GM12873 (cell line): Measurements from ENCODE around the gene TIGD6.

Experiments
- TF ChIP-seq, protein P1 (sequence below): IDR thresholded peaks from 2 replicates; pipeline ENCODE4 v1.5.1; 2012; ENCODE audit warnings: low read depth, mild to moderate bottlenecking, moderate library complexity, low read length, control low read depth; ENCODE audit not compliant: insufficient read depth; ENCODE audit errors: missing control alignments

TIGD6 gene

DNA sequence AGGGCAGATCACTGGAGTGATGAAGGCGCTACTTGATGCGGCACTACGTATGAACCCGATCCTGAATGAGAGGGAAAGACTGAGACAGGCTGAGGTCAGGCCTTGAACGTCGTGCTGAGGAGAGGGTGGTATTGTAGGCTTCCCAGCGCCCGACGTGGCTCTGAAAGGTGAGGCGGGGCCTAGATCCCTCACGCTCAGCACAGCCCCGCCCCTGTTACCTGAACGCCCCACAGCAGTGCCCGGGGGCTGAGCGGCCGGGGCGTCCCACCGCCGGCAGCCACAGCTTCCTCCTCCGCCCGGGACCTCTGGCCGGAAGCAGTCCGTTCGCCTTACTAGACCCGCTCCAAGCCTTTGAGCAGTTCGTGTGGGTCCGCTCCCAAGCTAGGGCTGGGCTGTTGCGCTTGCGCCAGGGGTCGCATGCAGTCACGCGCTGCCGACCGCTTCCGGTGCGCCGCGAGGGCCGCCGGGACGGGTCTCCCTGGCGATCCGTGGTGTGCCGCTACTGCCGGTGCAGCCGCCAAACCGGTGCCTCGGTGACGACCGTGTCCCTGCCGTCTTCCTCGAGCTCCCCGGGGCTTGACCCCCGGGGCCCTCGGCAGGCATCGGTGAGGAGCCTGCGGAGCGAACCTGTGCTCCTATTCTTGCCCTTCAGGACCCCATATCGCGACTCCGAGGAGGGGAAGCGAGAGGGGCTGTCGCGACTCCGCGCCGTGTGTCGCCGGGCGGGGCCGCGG lies at the start of gene TIGD6, which contains the start of gene HMGXB3:
Gene TIGD6, minus strand, starts transcription at position 399 of the 734 bp plus-strand sequence. CDS start 4,306 bp downstream, outside the sequence.
Gene HMGXB3, plus strand, starts transcription at position 484 of the 734 bp plus-strand sequence. CDS start 4,114 bp downstream, outside the sequence.
- TF ChIP-seq, protein P1, sequence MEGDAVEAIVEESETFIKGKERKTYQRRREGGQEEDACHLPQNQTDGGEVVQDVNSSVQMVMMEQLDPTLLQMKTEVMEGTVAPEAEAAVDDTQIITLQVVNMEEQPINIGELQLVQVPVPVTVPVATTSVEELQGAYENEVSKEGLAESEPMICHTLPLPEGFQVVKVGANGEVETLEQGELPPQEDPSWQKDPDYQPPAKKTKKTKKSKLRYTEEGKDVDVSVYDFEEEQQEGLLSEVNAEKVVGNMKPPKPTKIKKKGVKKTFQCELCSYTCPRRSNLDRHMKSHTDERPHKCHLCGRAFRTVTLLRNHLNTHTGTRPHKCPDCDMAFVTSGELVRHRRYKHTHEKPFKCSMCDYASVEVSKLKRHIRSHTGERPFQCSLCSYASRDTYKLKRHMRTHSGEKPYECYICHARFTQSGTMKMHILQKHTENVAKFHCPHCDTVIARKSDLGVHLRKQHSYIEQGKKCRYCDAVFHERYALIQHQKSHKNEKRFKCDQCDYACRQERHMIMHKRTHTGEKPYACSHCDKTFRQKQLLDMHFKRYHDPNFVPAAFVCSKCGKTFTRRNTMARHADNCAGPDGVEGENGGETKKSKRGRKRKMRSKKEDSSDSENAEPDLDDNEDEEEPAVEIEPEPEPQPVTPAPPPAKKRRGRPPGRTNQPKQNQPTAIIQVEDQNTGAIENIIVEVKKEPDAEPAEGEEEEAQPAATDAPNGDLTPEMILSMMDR = no peak

DNA sequence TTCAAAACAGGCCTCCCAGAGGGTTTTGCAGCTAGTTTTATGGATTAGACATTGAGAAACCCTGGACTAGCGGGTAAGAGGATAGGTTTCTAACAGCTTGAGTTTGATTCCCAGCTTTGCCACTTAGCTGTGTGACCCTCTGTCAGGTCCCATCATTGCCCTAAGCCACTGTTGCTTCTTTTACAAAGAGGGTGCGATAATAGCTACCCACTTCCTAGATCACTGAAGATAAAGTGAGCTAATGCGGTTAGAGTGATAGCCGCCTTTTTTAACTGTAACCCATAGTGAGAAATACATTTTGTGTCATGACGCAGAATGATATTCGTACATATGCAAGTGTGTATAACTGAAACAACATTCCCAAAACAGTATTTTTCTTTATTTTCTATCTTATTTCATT lies 45.6 kb upstream of the TIGD6 start:
- TF ChIP-seq, protein P1 = no peak

DNA sequence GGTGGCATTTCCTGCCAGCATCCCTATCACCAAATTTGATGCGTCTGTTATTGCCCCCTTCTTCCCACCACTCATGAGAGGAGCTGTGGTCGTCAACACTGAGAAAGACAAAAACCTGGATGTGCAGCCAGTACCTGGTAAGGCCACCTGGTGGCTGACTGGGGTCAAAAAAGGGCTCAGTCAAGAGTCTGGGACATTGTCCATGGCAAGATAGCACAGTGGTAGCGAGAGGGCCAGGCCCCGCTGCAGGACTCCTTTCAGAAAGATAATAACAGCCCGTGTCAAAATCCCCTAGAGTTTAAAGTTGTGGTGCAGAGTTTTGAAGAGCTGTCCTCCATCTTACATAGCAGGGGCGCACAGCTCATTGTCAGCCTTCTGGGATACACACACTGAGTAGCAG lies 45.1 kb upstream of the TIGD6 start:
- TF ChIP-seq, protein P1 = peak; percentile 35

DNA sequence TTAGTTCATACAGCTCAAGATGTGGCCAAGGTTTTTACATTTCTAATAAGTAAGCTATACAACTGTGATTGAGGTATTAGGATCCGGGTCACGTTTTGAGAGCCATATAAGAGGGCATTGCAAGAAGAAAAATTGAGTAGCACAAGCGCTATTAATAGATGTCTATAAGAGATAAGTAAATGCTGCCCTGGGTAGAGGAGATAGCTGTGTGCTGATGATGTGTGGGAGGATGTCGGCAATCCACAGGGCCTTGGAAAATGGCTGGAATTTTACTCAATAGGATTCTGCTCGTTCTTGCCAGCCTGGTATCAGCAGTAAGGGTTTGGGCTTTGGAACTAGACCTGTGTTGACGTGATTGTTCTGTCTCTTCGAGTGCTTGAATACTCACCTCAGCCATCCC lies 44.3 kb upstream of the TIGD6 start:
- TF ChIP-seq, protein P1 = no peak

DNA sequence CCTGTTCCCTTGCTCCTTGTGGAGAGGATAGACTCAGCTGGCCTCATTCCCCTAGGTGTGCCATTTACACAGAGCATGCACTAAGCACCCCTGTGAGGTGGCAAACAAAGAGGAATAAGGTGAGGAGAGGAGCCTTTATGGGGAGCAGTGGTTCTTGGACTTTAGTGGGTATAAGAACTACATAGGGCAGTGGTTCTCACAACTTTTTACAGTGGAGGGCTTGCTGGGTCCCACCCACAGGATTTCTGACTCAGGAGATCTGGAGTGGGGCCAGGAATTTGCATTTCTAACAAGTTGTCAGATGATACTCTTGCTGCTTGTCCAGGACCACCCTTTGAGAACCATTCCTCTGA lies 43.9 kb upstream of the TIGD6 start:
- TF ChIP-seq, protein P1 = no peak

DNA sequence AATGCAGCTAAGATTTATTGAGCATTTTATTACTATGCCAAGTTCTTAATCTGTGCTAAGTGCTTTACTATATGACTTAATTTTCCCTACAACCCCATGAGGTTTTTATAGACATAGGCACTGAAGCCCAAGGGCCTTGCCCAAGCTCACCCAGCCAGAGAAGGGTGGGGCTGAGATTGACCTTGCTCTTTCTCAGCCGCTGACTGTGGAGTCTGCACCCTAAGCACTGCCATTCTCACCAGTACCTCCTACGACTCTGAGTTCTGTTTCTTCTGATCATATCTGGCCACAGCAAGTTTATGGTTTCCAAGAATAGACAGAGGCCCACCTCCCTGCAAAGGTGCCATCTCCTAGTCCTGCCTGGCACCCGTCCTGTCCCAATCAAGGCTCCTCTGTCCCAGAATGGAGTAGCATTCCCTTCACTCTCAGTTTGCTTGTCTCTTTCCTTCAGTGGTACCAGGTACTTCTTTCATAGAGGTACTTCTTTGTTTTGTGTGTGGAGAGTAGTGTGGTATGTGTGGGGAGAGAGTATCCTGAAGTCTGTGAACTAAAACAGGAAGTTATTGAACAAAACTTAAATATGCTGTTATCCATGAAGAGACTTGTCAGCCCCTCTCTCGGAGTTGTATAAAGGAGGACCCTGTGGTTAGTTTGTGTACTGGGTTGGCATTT lies 43.3 kb upstream of the TIGD6 start:
- TF ChIP-seq, protein P1 = no peak

DNA sequence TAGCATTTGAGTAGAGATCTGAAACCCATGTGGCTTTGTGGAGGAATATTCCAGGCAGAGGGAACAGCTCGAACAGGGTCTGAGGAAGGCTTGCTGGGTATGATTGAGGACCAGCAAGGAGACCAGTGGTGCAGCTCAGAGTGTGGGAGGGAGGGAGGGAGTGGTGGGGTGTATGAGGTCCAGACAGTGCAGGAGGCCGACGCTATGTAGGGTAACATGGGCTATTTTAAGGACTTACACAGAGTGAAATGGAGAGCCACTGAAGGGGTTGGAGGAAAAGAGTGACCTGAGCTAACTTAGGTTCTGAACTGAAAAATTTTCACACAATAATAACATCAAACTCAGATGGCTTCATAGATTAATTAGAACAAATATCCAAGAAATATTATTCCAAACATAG lies 42.0 kb upstream of the TIGD6 start:
- TF ChIP-seq, protein P1 = no peak
